ENCODE results near the gene AGAP1. TPM values are rescaled to one million over a fixed set of nuclear protein-coding genes. Genes with fewer than 3 reads are reported as not detected.

Gene AGAP1
- total RNA-seq, 1 donor from 2014 or later, result 43.8 TPM

GRCh38 chr2:236113948-236114347, 620.1 kb downstream of the AGAP1 start:
- Mint-ChIP-seq H3K9me3 (ENCODE audit: unreplicated experiment) (no peaks in the 10 kb centered on the region), H3K4me1 (ENCODE audit: unreplicated experiment) (peaks cover 3% of the 10 kb centered on the region), H3K36me3 (ENCODE audit: unreplicated experiment) (peaks cover 2% of the 10 kb centered on the region), H3K4me3 (ENCODE audit: unreplicated experiment) (no peak overlapping the region), H3K27me3 (ENCODE audit: unreplicated experiment) (no peaks in the 10 kb centered on the region), H3K27ac (ENCODE audit: unreplicated experiment) (no peak overlapping the region)
- TF ChIP-seq, protein P1, sequence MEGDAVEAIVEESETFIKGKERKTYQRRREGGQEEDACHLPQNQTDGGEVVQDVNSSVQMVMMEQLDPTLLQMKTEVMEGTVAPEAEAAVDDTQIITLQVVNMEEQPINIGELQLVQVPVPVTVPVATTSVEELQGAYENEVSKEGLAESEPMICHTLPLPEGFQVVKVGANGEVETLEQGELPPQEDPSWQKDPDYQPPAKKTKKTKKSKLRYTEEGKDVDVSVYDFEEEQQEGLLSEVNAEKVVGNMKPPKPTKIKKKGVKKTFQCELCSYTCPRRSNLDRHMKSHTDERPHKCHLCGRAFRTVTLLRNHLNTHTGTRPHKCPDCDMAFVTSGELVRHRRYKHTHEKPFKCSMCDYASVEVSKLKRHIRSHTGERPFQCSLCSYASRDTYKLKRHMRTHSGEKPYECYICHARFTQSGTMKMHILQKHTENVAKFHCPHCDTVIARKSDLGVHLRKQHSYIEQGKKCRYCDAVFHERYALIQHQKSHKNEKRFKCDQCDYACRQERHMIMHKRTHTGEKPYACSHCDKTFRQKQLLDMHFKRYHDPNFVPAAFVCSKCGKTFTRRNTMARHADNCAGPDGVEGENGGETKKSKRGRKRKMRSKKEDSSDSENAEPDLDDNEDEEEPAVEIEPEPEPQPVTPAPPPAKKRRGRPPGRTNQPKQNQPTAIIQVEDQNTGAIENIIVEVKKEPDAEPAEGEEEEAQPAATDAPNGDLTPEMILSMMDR (IDR thresholded peaks at IDR 0.05), result no peak
- no peak for DNase-seq (ENCODE audit: extremely low spot score, unreplicated experiment)

GRCh38 chr2:236114959-236115358, 621.1 kb downstream of the AGAP1 start:
- H3K27ac Mint-ChIP-seq (ENCODE audit: unreplicated experiment), result no peak overlapping the region
- H3K9me3 Mint-ChIP-seq (ENCODE audit: unreplicated experiment), result no peaks in the 10 kb centered on the region
- no peak overlapping the region for H3K4me3 Mint-ChIP-seq (ENCODE audit: unreplicated experiment)
- H3K36me3 Mint-ChIP-seq (ENCODE audit: unreplicated experiment), result peaks cover 2% of the 10 kb centered on the region
- H3K27me3 Mint-ChIP-seq (ENCODE audit: unreplicated experiment), result no peaks in the 10 kb centered on the region
- peaks cover 2% of the 10 kb centered on the region for H3K4me1 Mint-ChIP-seq (ENCODE audit: unreplicated experiment)
- DNase-seq (ENCODE audit: extremely low spot score, unreplicated experiment), result no peak
- TF ChIP-seq, protein P1 (IDR thresholded peaks at IDR 0.05), result no peak

DNA sequence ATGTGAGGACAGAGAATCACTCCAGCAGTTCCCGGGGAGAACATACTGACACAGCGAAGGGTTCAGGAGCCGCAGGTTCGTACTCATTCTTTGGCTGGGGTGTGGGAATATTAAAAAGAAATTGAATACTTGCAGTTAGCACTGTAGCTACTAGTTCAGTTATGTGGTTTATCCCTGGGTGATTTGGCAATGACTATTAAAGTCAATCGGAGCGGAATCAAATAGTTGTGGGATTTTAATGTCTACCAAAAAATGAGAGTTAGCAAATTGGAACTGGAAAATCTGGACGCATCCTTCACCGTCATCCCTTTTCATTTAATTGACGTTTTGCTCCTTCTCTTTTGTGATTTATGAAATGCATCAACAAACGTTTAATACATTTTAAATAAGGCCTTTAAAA, 623.6 kb downstream of the AGAP1 start:
- no peak overlapping the region for H3K4me3 Mint-ChIP-seq (ENCODE audit: unreplicated experiment)
- H3K9me3 Mint-ChIP-seq (ENCODE audit: unreplicated experiment), result no peaks in the 10 kb centered on the region
- no peaks in the 10 kb centered on the region for H3K27me3 Mint-ChIP-seq (ENCODE audit: unreplicated experiment)
- H3K4me1 Mint-ChIP-seq (ENCODE audit: unreplicated experiment), result peaks cover 2% of the 10 kb centered on the region
- no peak for DNase-seq (ENCODE audit: extremely low spot score, unreplicated experiment)
- H3K36me3 Mint-ChIP-seq (ENCODE audit: unreplicated experiment), result peaks cover 5% of the 10 kb centered on the region
- H3K27ac Mint-ChIP-seq (ENCODE audit: unreplicated experiment), result no peak overlapping the region
- TF ChIP-seq, protein P1 (IDR thresholded peaks at IDR 0.05), result no peak

GRCh38 chr2:236117861-236118269, 624.0 kb downstream of the AGAP1 start:
- Mint-ChIP-seq H3K36me3 (ENCODE audit: unreplicated experiment) (peaks cover 6% of the 10 kb centered on the region), H3K9me3 (ENCODE audit: unreplicated experiment) (no peaks in the 10 kb centered on the region), H3K27ac (ENCODE audit: unreplicated experiment) (no peak overlapping the region), H3K4me1 (ENCODE audit: unreplicated experiment) (peaks cover 2% of the 10 kb centered on the region), H3K4me3 (ENCODE audit: unreplicated experiment) (no peak overlapping the region), H3K27me3 (ENCODE audit: unreplicated experiment) (no peaks in the 10 kb centered on the region)
- DNase-seq (ENCODE audit: extremely low spot score, unreplicated experiment), result no peak
- TF ChIP-seq, protein P1 (IDR thresholded peaks at IDR 0.05), result no peak

- no peak overlapping the region for H3K4me3 Mint-ChIP-seq (ENCODE audit: unreplicated experiment)
- H3K4me1 Mint-ChIP-seq (ENCODE audit: unreplicated experiment), result peaks cover 2% of the 10 kb centered on the region
- TF ChIP-seq, protein P1 (IDR thresholded peaks at IDR 0.05), result no peak
- no peak overlapping the region for H3K27ac Mint-ChIP-seq (ENCODE audit: unreplicated experiment)
- H3K9me3 Mint-ChIP-seq (ENCODE audit: unreplicated experiment), result no peaks in the 10 kb centered on the region
- no peak for DNase-seq (ENCODE audit: extremely low spot score, unreplicated experiment)
- H3K27me3 Mint-ChIP-seq (ENCODE audit: unreplicated experiment), result no peaks in the 10 kb centered on the region
- H3K36me3 Mint-ChIP-seq (ENCODE audit: unreplicated experiment), result peaks cover 9% of the 10 kb centered on the region
Observed at GRCh38 chr2:236119003-236119402, 625.2 kb downstream of the AGAP1 start.

Data from osteocyte (in vitro differentiated cells).